K562 (cell line): ENCODE measurements around the gene SERTAD1. TPM values are rescaled to one million over a fixed set of nuclear protein-coding genes. Genes with fewer than 3 reads are reported as not detected.

ENCODE experiments used
- ELF2 ChIP-seq: fragments of 250-450 bp; sonication (Bioruptor Pico); IDR thresholded peaks from 2 replicates; pipeline ENCODE4 v1.5.0; 2021; ENCODE audit warnings: mild to moderate bottlenecking
- ELF4 ChIP-seq: fragments of 450-650 bp; formaldehyde crosslinking; IDR thresholded peaks from 2 replicates; pipeline ENCODE4 v1.4.0; 2022; ENCODE audit warnings: missing genetic modification characterization
- ESRRB ChIP-seq: fragments of 250-450 bp; sonication (Bioruptor Pico); IDR thresholded peaks from 2 replicates; pipeline ENCODE4 v1.5.0; 2020; ENCODE audit warnings: mild to moderate bottlenecking, moderate library complexity, borderline replicate concordance
- KDM5B ChIP-seq: fragments of 200-600 bp; sonication (generic); IDR thresholded peaks from 2 replicates; pipeline ENCODE4 v1.6.1; 2012; ENCODE audit warnings: low read depth, mild to moderate bottlenecking, moderate library complexity, low read length, control low read depth, inconsistent platforms; ENCODE audit not compliant: insufficient replicate concordance
- MAFK ChIP-seq: IDR thresholded peaks from 2 replicates; pipeline ENCODE4 v1.6.1; 2011; ENCODE audit warnings: low read length, improper control_type of control experiment
- MBD2 ChIP-seq: sonication (generic); IDR thresholded peaks from 2 replicates; pipeline ENCODE4 v1.6.1; 2016; ENCODE audit warnings: low read depth, borderline replicate concordance
- NR1H2 ChIP-seq: sonication (generic); formaldehyde crosslinking; IDR thresholded peaks from 2 replicates; pipeline ENCODE4 v1.4.0; 2020; ENCODE audit warnings: mild to moderate bottlenecking, missing genetic modification reagents
- PHB2 ChIP-seq: fragments of 450-650 bp; IDR thresholded peaks from 2 replicates; pipeline ENCODE4 v1.6.1; 2017; ENCODE audit warnings: low read depth
- RBFOX2 ChIP-seq: fragments of 200-400 bp; formaldehyde crosslinking; IDR thresholded peaks from 2 replicates; pipeline ENCODE4 v1.6.1; 2017; ENCODE audit warnings: low read depth, mild to moderate bottlenecking, low read length, moderate library complexity
- RBM14 ChIP-seq: fragments of 200-400 bp; formaldehyde crosslinking; IDR thresholded peaks from 2 replicates; pipeline ENCODE4 v1.6.1; 2018; ENCODE audit warnings: low read depth, mild to moderate bottlenecking, low read length, moderate library complexity, borderline replicate concordance; ENCODE audit not compliant: insufficient read depth
- SNIP1 ChIP-seq: fragments of 450-650 bp; IDR thresholded peaks from 2 replicates; pipeline ENCODE4 v1.7.1; 2017; ENCODE audit warnings: low read depth, mild to moderate bottlenecking
- TSC22D4 ChIP-seq: fragments of 450-650 bp; IDR thresholded peaks from 2 replicates; pipeline ENCODE4 v1.6.1; 2016; ENCODE audit warnings: missing genetic modification characterization, missing biosample characterization, control low read depth
- U2AF1 ChIP-seq: fragments of 200-400 bp; formaldehyde crosslinking; optimal IDR thresholded peaks from 2 replicates; pipeline ENCODE3; 2017; ENCODE audit warnings: mild to moderate bottlenecking, low read depth, low read length, moderate library complexity
- ZNF133 ChIP-seq: fragments of 250-450 bp; sonication (Bioruptor Pico); IDR thresholded peaks from 2 replicates; pipeline ENCODE4 v1.4.0; 2020; ENCODE audit warnings: mild to moderate bottlenecking
- ZNF780A ChIP-seq: fragments of 250-450 bp; sonication (Bioruptor Pico); IDR thresholded peaks from 2 replicates; pipeline ENCODE4 v1.5.0; 2021; ENCODE audit warnings: mild to moderate bottlenecking
- polyA plus RNA-seq, 8 experiments: library from polyadenylated mRNA; depleted of rRNA in 4 of 8; stranded (reverse) in 5 of 8; unstranded in 3 of 8; fragments of >200 nt; fragmentation: Nextera tagmentation in 2 of 8; fragmentation: Illumina TruSeq in 1 of 8; extraction: Ambion mirVana in 2 of 8; extraction: Trizol in 1 of 8; gene quantifications; 2 replicates each; pipeline versions ENCODE4 v1.2.1 to v1.2.3, GENCODE V29; 2011 to 2014; ENCODE audit warnings: inconsistent platforms in 1 of 8, missing spikeins in 1 of 8
- total RNA-seq, 7 experiments: library from RNA; depleted of rRNA in 6 of 7; stranded (reverse); fragments of >200 nt in 6 of 7; fragmentation: Illumina TruSeq in 2 of 7; extraction: Trizol in 2 of 7; gene quantifications; 2 replicates each; pipeline versions ENCODE4 v1.2.1 to v1.2.3, GENCODE V29; 2011 to 2021; ENCODE audit warnings: low replicate concordance in 1 of 7
- TF ChIP-seq, protein P1 (sequence below): fragments of 250-450 bp; sonication (Bioruptor Pico); IDR thresholded peaks from 2 replicates; pipeline ENCODE4 v1.8.0; 2022; ENCODE audit warnings: inconsistent platforms
- TF ChIP-seq, protein P2 (sequence below): sonication (generic); formaldehyde crosslinking; IDR thresholded peaks from 2 replicates; pipeline ENCODE4 v1.8.0; 2022; ENCODE audit warnings: missing genetic modification reagents, mild to moderate bottlenecking, borderline replicate concordance
- TF ChIP-seq, protein P3 (sequence below): fragments of 200-400 bp; formaldehyde crosslinking; IDR thresholded peaks from 2 replicates; pipeline ENCODE4 v1.6.1; 2017; ENCODE audit warnings: mild to moderate bottlenecking, low read depth, low read length, moderate library complexity
- TF ChIP-seq, protein P4 (sequence below): IDR thresholded peaks from 3 replicates; pipeline ENCODE4 v1.6.1; 2011; ENCODE audit warnings: borderline replicate concordance, mild to moderate bottlenecking; ENCODE audit not compliant: insufficient read length, insufficient read depth

SERTAD1 gene
- total and polyA plus RNA-seq, 9 of the 15 experiments (the other 6 are each of a cell fraction or from before 2014, with no cell fraction given): 0.15 to 8.7 (median 4.9) TPM

DNA sequence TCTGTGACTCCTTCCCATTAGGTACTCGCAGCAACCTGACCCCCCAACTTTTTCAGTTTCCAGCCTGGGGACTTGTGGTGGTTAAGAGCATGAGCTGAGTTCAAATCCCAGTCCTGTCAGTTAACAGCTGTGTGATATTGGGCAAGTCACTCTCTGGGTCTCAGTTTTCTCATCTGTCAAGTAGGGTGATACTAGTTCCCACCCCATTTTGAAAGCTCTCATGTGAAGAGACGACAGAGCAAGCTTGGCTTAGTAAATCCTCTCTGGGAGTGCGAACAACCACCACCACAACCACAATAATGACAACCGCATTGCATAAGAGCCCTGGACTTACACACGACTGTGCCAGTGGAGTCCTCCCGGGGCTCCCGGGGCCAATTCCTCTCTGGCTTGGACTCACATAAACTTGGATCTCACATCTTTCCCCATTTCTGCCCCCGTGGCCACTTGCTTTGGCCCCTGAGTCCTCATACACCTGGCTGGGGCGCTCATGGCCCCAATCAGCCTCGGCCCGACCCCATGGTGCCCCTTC is 39.3 kb upstream of the SERTAD1 start (continued):
- TF ChIP-seq TSC22D4 (tag) (no peak), ELF2 (no peak), ZNF780A (CRISPR knock-in tag) (no peak), ELF4 (CRISPR knock-in tag) (no peak), RBFOX2 (no peak), PHB2 (no peak), SNIP1 (no peak), RBM14 (no peak), NR1H2 (CRISPR knock-in tag) (no peak), ZNF133 (no peak), MBD2 (no peak), KDM5B (no peak), U2AF1 (no peak), MAFK (no peak), ESRRB (no peak)
- TF ChIP-seq, protein P1, sequence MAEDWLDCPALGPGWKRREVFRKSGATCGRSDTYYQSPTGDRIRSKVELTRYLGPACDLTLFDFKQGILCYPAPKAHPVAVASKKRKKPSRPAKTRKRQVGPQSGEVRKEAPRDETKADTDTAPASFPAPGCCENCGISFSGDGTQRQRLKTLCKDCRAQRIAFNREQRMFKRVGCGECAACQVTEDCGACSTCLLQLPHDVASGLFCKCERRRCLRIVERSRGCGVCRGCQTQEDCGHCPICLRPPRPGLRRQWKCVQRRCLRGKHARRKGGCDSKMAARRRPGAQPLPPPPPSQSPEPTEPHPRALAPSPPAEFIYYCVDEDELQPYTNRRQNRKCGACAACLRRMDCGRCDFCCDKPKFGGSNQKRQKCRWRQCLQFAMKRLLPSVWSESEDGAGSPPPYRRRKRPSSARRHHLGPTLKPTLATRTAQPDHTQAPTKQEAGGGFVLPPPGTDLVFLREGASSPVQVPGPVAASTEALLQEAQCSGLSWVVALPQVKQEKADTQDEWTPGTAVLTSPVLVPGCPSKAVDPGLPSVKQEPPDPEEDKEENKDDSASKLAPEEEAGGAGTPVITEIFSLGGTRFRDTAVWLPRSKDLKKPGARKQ (CRISPR knock-in tag): no peak
- TF ChIP-seq, protein P2, sequence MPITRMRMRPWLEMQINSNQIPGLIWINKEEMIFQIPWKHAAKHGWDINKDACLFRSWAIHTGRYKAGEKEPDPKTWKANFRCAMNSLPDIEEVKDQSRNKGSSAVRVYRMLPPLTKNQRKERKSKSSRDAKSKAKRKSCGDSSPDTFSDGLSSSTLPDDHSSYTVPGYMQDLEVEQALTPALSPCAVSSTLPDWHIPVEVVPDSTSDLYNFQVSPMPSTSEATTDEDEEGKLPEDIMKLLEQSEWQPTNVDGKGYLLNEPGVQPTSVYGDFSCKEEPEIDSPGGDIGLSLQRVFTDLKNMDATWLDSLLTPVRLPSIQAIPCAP (CRISPR knock-in tag): no peak
- TF ChIP-seq, protein P3, sequence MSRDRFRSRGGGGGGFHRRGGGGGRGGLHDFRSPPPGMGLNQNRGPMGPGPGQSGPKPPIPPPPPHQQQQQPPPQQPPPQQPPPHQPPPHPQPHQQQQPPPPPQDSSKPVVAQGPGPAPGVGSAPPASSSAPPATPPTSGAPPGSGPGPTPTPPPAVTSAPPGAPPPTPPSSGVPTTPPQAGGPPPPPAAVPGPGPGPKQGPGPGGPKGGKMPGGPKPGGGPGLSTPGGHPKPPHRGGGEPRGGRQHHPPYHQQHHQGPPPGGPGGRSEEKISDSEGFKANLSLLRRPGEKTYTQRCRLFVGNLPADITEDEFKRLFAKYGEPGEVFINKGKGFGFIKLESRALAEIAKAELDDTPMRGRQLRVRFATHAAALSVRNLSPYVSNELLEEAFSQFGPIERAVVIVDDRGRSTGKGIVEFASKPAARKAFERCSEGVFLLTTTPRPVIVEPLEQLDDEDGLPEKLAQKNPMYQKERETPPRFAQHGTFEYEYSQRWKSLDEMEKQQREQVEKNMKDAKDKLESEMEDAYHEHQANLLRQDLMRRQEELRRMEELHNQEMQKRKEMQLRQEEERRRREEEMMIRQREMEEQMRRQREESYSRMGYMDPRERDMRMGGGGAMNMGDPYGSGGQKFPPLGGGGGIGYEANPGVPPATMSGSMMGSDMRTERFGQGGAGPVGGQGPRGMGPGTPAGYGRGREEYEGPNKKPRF: no peak
- TF ChIP-seq, protein P4, sequence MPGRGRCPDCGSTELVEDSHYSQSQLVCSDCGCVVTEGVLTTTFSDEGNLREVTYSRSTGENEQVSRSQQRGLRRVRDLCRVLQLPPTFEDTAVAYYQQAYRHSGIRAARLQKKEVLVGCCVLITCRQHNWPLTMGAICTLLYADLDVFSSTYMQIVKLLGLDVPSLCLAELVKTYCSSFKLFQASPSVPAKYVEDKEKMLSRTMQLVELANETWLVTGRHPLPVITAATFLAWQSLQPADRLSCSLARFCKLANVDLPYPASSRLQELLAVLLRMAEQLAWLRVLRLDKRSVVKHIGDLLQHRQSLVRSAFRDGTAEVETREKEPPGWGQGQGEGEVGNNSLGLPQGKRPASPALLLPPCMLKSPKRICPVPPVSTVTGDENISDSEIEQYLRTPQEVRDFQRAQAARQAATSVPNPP: no peak
